Left forelimb (tissue), 1 donor: ENCODE data around the gene ANGEL2.
"Not testable (repeated sequence)": the region's sequence is repeated elsewhere in the genome, so short reads cannot be mapped to it uniquely, and the experiment has no call there.

ENCODE experiments used
- DNase-seq: peaks from one replicate; pipeline ENCODE4 v3.0.0-alpha.2; 2018; ENCODE audit warnings: low spot score

ANGEL2 gene

DNA sequence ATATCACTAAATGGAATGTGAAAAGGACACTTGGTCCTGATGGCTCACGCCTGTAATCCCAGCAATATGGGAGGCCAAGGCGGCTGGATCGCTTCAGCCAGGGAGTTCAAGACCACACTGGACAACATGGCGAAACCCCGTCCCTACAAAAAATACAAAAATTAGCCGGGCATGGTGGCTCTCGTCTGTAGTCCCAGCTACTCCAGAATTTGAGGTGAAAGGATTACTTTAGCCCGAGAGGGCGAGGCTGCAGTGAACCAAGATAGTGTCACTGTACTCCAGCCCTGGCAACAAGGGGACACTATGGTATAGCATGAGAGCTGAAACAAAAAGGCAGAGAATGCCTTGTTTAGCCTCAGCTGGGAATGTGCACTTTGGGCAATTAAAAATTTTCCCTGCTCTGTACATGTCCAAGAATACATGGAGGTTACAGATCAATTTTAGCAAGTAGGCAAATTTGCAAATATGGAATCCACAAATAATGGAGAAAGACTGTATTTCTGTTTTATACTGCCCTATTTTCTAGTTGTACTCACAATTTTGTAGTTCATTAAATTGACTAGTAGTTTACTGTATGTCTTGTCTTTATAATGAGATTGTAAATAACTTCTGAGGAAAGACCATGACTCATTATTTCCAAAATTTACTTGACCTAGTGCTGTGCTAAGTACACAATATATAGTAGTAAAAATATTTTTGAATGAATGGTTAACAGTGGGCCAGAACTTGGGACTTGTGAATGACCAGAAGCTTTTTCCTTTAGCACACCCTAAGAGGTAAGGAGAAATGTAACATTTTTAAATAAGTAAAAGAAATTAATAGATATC, 2.0 kb upstream of the ANGEL2 start:
- DNase-seq, result no peak

DNA sequence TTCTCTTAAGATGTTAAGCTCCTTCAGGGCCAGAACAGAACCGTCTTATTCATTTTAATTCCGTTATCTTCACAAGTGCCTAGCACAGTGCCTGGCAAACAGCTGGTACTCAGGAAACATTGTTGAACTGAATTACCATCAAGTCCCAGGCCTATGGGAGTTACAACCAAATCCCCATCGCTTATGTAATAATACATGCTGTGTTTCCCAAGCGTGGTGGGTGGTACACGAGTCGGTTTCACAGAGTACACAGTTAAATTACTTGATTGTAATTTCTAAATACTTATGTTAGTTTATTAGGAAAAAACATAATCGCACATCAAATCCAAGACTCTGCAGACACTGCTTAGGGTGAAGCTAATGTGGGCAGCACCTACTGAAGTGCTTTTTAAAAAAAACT, 1.0 kb downstream of the ANGEL2 start:
- no peak for DNase-seq

DNA sequence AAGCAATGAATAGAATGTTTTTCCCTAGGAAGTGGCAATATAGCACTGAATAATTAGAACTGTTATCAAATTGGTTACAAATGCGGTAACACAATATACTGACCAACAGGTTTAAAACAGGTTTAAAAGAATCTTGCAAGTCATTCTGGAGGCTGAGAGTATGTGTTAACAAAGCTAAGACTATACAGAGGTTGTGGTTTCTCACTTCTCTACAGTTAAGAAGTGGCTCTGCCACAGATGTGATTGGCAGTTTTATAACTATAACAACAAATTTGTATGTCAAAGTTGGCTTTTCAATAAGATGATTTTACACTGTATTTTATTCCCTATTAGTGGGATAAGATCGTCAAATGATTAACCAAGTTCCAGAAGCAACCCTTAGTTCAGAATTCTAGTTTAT, 7.1 kb downstream of the ANGEL2 start:
- no peak for DNase-seq

DNA sequence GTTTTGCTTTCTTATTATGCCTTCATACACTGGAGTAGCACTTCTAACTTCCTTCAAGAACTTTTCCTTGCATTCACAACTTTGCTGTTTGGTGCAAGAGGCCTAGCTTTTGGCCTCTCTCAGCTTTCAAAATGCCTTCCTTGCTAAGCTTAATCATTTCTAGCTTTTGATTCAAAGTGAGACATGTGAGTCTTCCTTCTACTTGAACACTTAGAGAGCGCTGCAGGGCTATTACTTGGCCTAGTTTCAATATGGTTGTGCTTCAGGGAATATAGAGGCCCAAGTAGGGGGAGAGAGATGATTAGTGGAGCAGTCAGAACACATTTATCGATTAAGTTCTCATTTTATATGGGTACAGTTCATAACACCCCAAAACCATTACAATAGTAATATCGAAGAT, 12.4 kb downstream of the ANGEL2 start:
- DNase-seq, result no peak

DNA sequence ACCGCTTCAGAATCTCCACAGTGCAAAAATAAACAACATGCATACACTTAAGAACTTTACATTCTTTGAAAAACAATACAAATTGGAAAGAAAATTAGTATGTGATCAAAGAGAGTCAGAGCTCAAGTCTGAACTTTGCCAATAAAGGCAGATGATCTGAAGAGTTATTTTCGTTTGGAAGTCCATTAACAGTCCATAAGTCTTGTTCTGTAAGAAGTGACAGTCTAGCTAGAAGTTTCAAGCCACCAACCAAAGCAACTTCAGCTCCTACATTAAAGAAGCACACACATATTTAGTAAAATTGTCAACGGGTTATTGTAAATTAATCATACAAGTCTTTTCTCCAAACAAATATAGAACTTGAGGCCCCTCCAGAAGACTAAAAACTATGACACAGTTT, 20.7 kb downstream of the ANGEL2 start:
- DNase-seq, result no peak

DNA sequence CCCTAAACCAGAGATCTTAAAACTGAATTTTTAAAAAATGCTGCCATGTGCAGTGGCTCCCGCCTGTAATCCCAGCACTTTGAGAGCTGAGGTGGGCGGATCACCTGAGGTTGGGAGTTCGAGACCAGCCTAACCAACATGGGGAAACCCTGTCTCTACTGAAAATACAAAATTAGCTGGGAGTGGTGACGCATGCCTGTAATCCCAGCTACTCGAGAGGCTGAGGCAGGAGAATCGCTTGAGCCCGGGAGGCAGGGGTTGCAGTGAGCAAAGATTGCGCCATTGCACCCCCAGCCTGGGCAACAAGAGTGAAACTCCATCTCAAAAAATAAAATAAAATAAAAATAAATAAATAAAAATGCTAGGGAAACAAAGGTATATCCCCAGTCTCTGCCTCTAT, 21.7 kb downstream of the ANGEL2 start:
- DNase-seq, result not testable (repeated sequence)

DNA sequence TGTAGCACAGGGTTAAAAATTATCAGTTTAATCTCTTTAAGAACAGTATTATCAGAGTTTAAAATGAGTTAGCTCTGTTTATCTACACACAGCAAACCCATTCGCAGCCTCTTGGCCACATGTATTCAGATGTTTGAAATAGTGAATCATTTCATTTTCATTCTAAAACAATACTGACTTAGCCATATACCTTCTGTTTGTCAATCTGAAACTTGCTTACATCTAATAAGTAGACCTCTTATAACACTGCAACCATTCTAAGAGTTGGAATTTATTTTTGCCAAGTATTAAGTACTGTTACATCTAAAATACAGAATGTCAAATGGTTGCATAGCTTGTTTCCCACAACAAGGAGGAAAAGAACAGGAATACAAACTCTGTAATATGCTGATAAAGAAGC, 25.4 kb downstream of the ANGEL2 start:
- DNase-seq, result no peak

DNA sequence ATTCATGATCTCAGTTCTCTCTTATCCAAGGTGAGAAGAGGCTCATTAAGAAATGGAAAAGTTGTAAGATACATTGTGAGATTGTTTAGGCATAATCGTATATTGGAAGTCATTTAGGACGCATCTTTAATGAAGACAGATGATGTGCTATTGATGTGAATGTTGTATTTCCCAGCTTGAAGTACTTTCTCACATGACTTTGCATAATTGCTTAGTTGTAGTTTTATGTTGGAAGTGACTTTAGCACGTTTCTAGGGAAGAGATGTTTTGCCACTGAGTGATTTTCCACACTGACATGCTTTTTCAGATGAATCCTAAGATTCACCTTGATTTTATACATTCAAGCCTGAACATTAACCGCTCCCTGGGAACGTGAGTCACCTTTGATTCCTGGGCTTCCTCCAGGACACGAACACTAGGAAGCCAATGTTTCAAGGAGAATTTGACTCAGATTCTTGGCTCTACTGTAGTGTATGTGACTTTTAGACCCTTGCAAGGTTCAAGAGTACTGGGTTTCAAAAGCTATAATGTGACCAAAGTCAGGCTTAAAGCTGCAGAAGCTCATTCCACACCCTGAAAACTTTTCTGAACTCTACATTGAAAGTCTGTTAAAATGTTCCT, 27.9 kb downstream of the ANGEL2 start:
- no peak for DNase-seq

DNA sequence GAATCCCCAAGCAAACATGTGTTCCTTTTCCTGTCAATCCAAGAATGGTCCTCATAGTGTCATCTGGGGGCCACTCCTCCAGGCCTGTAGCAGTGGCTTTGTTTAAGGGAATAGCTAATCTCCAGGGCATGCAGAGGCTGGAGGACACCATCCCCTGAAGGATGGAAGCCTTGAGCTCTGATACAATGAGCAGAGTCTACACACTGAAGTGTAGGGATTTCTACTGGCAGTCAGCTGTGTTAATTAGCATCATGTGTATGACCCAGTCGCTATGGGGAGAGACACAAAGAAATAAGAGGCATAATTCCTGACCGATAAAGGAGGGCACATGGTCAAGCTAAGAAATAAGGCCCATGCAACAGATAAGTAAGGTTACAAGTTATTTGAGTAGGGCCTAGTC, 29.1 kb downstream of the ANGEL2 start:
- no peak for DNase-seq

DNA sequence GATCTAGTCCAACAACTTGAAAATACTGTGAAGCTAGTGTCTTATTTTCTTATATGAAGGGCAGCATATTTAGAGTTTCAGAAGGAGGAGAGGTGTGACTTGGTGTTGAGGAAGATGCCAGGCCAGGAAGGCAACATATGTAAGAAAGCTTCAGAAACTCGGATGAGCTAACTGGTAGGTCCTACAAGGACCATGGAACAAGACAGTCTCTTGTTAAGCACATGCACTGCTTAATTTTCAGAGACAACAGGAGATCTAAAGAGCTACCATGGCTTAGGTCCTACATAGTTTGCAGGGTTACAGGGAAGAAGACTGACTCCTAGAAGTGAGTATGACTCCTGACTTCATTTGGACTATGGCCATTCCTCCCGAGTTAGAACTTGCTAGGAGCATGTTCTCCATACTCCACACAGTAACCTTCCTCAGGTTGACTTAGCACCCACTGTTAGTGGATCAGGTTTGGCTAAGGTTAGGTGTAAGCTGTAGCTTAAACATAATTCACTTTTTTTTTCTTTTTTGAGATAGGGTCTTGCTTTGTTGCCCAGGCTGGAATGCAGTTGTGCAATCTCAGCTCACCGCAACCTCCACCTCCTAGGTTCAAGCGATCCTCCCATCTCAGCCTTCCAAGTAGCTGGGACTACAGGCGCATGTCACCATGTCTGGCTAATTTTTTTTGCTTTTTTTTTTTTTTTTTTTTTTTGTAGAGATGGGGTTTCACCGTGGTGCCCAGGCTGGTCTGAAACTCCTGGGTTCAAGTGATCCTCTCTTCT, 31.0 kb downstream of the ANGEL2 start:
- DNase-seq, result no peak

DNA sequence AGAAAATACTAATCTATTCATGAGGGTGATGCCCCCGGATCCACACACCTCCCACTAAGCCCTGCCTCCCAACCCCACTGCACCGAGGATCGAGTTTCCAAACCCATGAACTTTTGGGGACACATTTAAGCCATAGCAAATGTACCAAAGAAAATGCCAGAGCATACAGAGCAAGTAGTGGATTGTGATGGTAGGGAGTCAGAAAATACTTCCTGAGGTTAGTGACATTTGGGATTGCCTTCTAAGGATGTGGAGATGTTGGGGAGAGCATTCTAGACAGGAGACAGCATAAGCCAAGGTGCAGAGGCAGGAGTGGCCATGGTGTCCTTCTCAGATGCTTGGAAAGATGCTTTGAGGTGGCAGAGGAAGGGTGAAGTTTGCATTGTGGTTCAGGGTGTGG, 32.2 kb downstream of the ANGEL2 start:
- DNase-seq, result no peak

DNA sequence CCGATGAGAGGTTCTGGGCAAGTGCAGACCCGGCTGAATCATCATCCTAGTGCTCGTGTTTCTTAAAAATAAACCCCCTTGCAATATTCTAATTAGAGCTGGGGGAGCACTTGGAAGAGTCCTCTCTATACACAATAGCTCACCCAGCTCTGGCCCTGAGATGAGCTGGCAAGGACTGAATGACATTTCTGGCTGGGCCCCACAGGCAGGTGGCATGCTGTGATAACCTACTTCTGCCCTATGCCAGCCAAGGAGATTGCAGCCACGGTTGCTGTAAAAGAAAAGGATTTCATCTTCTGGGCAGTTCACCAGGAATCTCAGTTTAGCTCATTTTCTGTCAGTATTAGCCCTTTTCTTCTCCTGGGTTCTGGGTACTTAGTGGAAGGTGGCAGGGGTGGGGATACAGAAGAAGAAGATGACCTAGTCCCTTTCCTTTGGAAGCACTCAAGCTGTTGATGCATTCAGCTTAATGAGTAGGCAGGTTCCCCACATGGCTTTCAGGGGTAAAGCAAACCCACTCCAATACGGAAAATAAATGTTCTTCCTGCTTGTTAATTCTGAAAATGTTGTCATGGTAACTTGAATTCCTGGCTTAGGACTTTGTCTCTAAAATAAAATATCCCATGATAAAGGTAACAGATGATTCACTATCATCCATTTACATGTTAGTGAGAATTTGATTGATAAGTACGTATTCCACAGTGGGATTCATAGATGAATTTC, 33.1 kb downstream of the ANGEL2 start:
- no peak for DNase-seq

DNA sequence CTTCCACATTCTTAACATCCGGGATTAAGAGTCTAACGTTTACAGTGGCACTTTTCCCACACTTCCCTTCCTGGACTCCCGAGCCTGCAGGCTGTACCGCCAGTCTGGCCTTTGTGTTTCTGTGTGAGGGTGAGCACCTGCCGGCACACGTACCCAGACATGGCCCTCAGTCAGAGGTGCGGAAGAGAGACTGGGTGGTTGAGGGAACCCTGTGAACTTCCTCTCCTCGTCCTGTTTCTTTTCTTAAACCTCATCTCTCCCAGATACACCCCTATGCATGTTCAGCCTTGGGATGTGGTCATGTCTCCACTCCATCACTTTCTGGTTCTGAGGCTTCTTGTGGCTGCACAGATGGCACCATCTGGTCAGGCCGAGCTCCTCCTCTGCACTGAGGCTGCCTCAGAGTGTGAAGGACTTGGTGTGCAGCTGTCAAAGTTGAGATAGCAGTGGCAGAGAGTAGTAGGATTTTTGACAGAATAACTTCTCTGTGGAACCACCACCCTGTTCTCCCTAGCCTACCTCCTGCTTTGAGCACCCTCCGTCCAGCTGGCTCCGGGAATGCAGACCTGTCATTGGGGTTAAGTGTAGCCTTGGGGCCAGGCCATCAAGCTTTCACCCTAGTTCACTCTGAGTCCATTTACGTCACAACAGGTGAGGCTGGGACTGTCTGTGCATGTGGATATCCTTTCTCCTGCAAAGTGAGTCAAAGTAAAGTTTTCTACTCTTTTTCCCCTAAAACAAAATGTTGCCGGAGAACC, 33.9 kb downstream of the ANGEL2 start:
- DNase-seq, result no peak

DNA sequence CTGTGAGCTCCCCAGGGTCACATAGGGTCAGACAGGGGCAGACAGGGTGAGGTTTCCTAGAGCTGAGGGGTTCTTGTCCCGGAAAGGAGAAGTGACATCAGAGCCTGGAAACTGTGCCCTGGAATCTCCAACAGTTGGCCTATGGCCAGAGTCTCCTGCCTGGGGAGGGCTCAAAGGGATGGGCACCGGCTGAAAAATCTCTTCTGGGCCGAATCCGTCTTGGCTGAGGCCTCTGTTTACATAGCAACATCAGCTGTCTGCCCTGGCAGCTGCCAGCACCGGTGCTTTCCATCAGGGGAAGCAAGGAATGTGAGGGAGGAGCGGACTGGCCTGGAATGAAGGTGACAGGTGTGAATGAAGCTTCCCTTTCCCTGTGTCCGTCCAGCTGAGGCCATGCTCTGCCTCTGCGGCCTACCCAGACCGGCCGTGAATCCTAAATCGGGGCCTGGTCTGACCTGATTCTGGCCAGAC, 34.6 kb downstream of the ANGEL2 start:
- no peak for DNase-seq

DNA sequence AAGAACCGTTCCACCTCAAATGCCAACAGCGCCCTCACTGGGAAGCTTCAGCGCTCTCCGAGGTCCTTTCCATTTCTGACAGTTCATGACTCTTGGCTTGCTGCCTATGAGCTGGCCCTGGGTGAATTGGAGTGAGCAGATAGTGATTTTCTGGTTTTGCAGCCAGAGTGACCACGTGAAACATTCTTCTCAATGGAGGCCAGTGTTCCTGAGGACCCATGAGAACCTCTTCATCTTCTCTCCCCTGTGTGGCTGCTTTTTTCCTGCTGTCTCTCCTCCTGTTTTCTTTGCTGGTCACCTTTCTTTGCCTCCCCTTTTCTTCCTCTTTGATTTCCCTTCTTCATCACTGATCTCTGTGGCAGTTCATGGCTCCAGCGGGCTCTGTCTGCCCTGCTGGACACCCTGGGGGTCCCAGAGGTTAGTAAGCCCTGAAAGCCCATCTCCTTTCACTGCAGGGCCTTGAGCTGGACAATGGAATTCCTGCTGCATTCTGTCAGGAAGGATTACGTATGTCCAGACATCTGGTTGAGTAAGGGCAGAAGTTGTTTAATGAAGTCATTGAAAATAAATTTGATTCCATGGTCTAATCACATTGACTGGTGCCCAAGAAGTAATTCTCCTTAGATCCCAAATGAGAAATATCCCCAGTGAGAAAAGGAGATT, 35.4 kb downstream of the ANGEL2 start:
- DNase-seq, result no peak

DNA sequence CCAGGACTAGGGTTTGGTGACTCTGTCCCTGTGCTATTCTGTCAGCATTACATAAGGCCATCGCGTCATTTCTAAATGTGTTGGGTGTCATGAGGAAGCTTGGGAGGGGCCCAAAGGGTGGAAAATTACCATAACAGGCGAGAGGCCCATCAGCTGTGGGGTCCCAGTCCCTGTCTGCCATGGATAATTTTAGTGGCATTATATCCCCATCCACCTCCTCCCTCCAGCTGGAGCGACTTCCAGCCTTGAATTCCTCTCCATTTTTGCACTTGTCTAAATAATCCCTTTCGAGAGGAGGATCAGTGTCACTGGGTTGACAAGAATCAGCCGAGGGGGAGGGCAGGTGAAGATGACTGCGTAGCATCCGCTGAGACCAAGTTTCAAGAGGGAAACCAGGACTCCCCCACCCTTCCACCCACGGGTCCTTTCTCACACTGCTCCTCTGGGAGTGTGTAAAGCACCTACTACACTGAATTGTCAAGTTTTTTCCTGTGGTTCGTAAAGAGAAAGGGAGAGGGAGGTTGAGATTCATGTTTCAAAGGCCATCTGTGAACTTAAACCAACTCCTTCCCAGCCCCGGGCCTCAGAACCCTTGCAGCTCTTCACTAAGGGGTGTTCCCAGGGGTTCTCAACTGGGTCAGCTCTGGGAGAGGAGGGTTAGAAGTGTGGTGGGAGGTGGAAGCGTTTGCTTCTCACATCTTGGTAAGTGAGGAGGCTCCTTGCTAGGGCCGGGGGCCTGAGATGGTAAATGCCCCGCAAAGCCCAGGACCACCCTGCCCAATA, 36.1 kb downstream of the ANGEL2 start:
- DNase-seq, result no peak

DNA sequence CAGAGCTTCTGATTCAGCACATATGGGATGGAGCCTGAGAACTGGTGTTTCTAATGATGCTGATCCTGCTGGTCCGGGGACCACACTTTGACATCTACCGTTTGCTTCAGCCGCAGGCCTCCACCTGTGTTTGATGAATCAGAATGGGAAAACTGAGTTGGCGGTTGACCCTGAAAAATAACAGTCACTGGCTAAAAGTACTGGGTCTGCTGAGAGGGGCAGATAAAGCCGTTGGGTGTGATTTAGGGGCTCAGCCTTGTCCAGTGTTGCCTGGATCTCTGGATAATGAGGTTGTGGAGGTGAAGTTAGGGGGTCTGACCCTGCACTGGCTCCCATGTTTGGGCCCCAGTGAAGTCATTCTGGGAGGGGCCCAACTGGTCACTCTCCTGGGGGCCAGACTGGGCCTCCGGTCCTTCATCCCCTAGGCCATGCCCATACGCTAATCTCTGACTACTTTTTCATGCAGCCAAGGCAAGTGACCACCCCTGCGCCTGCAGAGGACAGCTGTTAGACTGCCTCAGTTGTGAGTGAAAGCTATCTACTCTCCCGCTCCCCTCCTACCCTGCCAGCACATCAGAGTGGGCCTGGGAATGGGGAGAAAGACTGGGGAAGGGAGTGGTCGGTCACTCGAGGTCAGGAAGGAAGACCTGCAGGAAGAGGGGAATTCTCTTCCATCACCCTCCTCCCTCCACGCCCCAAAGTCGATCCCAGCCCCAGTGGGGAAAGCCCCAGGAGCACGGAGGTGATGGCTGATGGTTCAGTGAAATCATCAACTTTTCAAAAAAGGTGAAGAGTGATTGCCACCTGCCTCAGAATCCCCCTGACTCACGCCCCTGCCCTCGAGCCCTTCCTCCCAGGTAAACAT, 37.7 kb downstream of the ANGEL2 start:
- no peak for DNase-seq

DNA sequence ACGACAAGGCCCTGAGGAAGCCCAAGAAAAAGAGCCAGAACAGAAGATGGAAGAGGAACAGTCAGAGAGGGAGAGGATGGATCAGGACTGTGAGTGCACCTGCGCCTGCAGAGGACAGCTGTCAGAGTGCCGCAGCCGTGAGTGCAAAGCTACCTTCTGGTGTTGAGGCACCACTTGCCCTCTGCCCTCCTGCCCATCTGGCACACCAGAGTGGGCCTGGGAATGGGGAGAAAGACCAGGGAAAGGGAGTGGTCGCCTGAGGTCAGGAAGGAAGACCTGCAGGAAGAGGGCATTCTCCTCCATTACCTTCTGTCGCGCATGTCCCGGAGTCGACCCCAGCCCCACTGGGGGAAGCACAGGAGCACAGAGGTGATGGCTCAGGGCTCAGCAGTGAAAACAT, 39.1 kb downstream of the ANGEL2 start:
- DNase-seq, result no peak
